OCI-LY1 (cell line): ENCODE results near the gene CSK.

Source experiments
- H2AFZ ChIP-seq: fragments of 200-600 bp; sonication (generic), shearing (Covaris generic); 2 replicates; pipeline ENCODE4 v1.6.0; 2014; ENCODE audit warnings: antibody characterized with exemption, mild to moderate bottlenecking, low read length
- H3F3A ChIP-seq: fragments of 200-600 bp; sonication (generic), shearing (Covaris generic); 2 replicates; pipeline ENCODE4 v1.6.0; 2014; ENCODE audit warnings: mild to moderate bottlenecking, antibody characterized with exemption, low read length, moderate library complexity; ENCODE audit not compliant: insufficient read depth
- H3K27ac ChIP-seq: fragments of 200-600 bp; sonication (generic); 2 replicates; pipeline ENCODE4 v1.5.1; 2014; ENCODE audit warnings: low read length, mixed run types, mild to moderate bottlenecking, low read depth; ENCODE audit not compliant: poor library complexity, severe bottlenecking
- H3K27me3 ChIP-seq: fragments of 200-600 bp; sonication (generic); 2 replicates; pipeline ENCODE4 v1.6.0; 2014; ENCODE audit warnings: antibody characterized with exemption, mild to moderate bottlenecking, low read length, moderate library complexity; ENCODE audit not compliant: insufficient read depth
- H3K36me3 ChIP-seq: fragments of 200-600 bp; sonication (generic); 2 replicates; pipeline ENCODE4 v1.6.1; 2014; ENCODE audit warnings: mild to moderate bottlenecking, antibody characterized with exemption, low read length, moderate library complexity, mixed read lengths; ENCODE audit not compliant: insufficient read depth
- H3K4me1 ChIP-seq: fragments of 200-600 bp; sonication (generic); 2 replicates; pipeline ENCODE4 v1.5.1; 2014; ENCODE audit warnings: mild to moderate bottlenecking, low read length, moderate library complexity; ENCODE audit not compliant: insufficient read depth, severe bottlenecking
- H3K4me2 ChIP-seq: fragments of 200-600 bp; sonication (generic), shearing (Covaris generic); 2 replicates; pipeline ENCODE4 v1.6.1; 2014; ENCODE audit warnings: low read length
- H3K4me3 ChIP-seq: fragments of 200-600 bp; sonication (generic); 2 replicates; pipeline ENCODE4 v1.5.1; 2014; ENCODE audit warnings: low read length, low read depth, mild to moderate bottlenecking, mixed read lengths; ENCODE audit not compliant: poor library complexity, severe bottlenecking
- H3K79me2 ChIP-seq: fragments of 200-600 bp; shearing (Covaris generic); 2 replicates; pipeline ENCODE4 v1.6.1; 2016; ENCODE audit warnings: mixed run types, low read length, mixed read lengths; ENCODE audit not compliant: insufficient read depth
- H3K9ac ChIP-seq: fragments of 200-600 bp; sonication (generic), shearing (Covaris generic); 2 replicates; pipeline ENCODE4 v1.6.1; 2014; ENCODE audit warnings: mild to moderate bottlenecking, low read length, mixed read lengths
- H3K9me2 ChIP-seq: fragments of 200-600 bp; sonication (generic), shearing (Covaris generic); 2 replicates; pipeline ENCODE4 v1.6.1; 2014; ENCODE audit warnings: low read depth, mild to moderate bottlenecking, low read length, mixed read lengths
- H3K9me3 ChIP-seq: fragments of 200-600 bp; shearing (Covaris generic); 2 replicates; pipeline ENCODE4 v1.6.1; 2014; ENCODE audit warnings: low read length, mixed read lengths
- H4K20me1 ChIP-seq: fragments of 200-600 bp; sonication (generic), shearing (Covaris generic); 2 replicates; pipeline ENCODE4 v1.6.0; 2016; ENCODE audit warnings: mild to moderate bottlenecking, low read length; ENCODE audit not compliant: insufficient read depth
- EZH2 ChIP-seq: fragments of 200-600 bp; sonication (generic), shearing (Covaris generic); IDR thresholded peaks from 2 replicates; pipeline ENCODE4 v1.8.0; 2017; ENCODE audit warnings: borderline replicate concordance, mixed run types, mild to moderate bottlenecking, antibody characterized with exemption, low read length, moderate library complexity, mixed read lengths
- TF ChIP-seq, protein P1 (sequence below): fragments of 200-600 bp; sonication (generic), shearing (Covaris generic); IDR thresholded peaks from 2 replicates; pipeline ENCODE4 v1.5.1; 2017; ENCODE audit warnings: mild to moderate bottlenecking, antibody characterized with exemption, low read length, moderate library complexity, mixed read lengths

Gene CSK

DNA sequence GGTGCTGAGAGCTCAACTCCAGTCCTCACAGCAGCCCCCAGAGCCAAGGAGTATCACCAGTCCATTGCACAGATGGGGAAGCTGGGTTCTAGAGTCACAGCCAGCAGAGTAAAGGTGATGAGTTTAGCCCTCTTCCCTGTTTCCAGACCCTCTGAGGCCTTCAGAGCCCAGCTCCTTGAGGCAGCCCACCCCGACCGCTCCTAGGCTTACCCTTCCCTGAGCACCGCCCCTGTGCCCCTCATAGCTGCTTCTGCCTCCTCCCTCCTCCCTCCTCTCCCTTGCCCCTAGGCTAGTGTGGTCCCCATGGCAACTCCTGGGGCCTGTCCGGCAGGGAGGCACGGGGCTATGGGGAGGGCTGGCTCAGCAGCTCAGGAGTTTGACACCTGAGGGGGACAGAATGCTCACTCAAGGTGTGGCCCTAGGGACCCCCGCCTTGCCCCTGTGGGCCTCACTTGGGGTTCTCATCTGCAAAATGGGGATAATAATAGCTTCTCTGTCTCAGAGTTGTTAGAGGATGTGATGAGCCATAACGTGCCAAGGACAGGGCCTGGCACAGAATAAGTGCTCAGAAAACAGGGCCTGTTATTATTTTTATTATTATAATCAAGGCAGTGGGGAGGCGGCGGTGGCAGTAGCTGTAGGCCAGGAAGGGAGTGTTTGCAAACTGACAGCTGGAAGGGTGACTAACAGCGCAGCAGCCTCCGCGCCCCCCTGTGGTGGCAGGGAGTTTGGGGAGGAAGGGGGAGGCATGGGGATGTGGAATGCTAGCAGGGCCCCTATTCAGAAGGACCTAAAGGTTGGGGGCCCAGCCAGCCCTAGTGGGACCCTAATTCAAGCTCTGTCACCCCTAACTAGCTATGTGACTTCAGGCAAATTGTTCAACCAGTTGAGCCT, 11.5 kb downstream of the CSK start:
- peaks cover 99% of the 10 kb centered on the region for H3K4me1 ChIP-seq
- no peaks in the 10 kb centered on the region for H3K9me3 ChIP-seq
- peak overlapping the region; percentile 97 for H3K4me2 ChIP-seq
- H3K9ac ChIP-seq, result peak overlapping the region; percentile 83; the same call in 1 of the 2 replicates
- H2AFZ ChIP-seq, result no peak overlapping the region
- peaks cover 68% of the 10 kb centered on the region for H3K79me2 ChIP-seq
- H3K9me2 ChIP-seq, result no peaks in the 10 kb centered on the region
- no peaks in the 10 kb centered on the region for H3K27me3 ChIP-seq
- peak overlapping the region; percentile 99 for H3K27ac ChIP-seq
- TF ChIP-seq, protein P1, sequence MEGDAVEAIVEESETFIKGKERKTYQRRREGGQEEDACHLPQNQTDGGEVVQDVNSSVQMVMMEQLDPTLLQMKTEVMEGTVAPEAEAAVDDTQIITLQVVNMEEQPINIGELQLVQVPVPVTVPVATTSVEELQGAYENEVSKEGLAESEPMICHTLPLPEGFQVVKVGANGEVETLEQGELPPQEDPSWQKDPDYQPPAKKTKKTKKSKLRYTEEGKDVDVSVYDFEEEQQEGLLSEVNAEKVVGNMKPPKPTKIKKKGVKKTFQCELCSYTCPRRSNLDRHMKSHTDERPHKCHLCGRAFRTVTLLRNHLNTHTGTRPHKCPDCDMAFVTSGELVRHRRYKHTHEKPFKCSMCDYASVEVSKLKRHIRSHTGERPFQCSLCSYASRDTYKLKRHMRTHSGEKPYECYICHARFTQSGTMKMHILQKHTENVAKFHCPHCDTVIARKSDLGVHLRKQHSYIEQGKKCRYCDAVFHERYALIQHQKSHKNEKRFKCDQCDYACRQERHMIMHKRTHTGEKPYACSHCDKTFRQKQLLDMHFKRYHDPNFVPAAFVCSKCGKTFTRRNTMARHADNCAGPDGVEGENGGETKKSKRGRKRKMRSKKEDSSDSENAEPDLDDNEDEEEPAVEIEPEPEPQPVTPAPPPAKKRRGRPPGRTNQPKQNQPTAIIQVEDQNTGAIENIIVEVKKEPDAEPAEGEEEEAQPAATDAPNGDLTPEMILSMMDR, result peak; percentile 70
- no peak for TF ChIP-seq EZH2
- H3K4me3 ChIP-seq, result peak overlapping the region; percentile 25
- H3F3A ChIP-seq, result 0 out of 2 replicates have a peak, but pooled peaks cover 3% of the 10 kb centered on the region
- peaks cover 60% of the 10 kb centered on the region; the same call in 1 of the 2 replicates for H3K36me3 ChIP-seq
- H4K20me1 ChIP-seq, result no peaks in the 10 kb centered on the region

DNA sequence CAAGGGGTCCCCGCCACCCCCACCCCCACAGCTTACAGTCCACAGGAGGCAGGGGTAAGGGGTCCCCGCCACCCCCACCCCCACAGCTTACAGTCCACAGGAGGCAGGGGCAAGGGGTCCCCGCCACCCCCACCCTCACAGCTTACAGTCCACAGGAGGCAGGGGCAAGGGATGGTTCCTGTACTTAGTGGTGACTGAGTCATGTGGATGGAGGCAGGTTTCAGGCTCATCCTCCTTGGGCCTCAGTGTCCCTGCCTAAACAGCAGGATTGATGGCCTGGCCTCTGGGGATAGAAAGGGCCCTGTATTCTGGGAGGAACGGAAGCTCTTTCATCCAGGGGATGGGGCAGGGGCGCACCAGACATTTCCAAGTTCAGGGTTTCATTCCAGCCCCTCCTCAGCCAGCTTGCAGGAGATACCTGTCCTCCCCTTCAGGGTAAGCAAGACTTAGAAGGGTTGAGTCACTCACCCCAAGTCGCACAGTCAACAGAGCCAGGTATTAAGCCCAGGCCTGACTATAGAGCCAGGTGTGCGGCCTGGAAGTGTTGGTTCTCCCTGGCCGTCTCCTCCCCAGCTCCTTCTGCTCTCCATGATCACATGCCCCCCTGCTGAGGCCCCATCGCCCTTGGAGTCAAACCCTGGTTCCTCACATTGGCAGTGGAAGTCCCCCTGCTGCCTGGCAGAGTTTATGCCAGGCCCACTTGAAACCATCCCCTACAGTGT, 12.5 kb downstream of the CSK start:
- H3K4me1 ChIP-seq, result peaks cover 99% of the 10 kb centered on the region

DNA sequence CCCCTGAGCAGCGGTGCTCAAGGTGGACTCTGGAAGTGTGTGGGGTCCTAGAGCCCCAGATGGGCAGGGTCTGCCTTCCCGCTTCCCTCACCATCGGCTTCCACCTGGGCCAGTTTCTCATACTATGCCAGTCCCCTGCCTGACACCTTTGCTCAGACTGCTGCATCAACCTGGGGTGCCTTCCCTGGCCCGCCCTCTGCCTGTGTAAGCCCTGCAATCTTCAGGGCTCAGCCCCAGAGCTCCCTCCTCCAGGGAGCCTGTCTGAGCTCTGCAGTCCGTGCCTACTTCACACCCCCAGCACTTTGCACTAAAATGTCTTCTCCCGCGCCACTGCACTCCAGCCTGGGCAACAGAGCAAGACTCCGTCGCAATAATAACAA, 13.1 kb downstream of the CSK start:
- no peaks in the 10 kb centered on the region for H4K20me1 ChIP-seq
- peak overlapping the region; percentile 6; the same call in 1 of the 2 replicates for H3K9ac ChIP-seq
- H3K79me2 ChIP-seq, result peaks cover 63% of the 10 kb centered on the region
- peak overlapping the region; percentile 9; the same call in 1 of the 2 replicates for H3K4me2 ChIP-seq
- H3K27ac ChIP-seq, result peak overlapping the region; percentile 68
- H3K4me3 ChIP-seq, result no peak overlapping the region
- H2AFZ ChIP-seq, result no peak overlapping the region
- H3K9me2 ChIP-seq, result no peaks in the 10 kb centered on the region
- peaks cover 65% of the 10 kb centered on the region for H3K36me3 ChIP-seq
- no peaks in the 10 kb centered on the region for H3K9me3 ChIP-seq
- H3K27me3 ChIP-seq, result no peaks in the 10 kb centered on the region
- H3F3A ChIP-seq, result no peaks in the 10 kb centered on the region
- no peak for TF ChIP-seq EZH2
- TF ChIP-seq, protein P1, result no peak
- H3K4me1 ChIP-seq, result peaks cover 99% of the 10 kb centered on the region

More for the DNA sequence above, 12.5 kb downstream of the CSK start:
- TF ChIP-seq EZH2, result no peak
- TF ChIP-seq, protein P1, result no peak
- H3K79me2 ChIP-seq, result peaks cover 68% of the 10 kb centered on the region
- H2AFZ ChIP-seq, result no peak overlapping the region
- H3K36me3 ChIP-seq, result peaks cover 65% of the 10 kb centered on the region
- H3F3A ChIP-seq, result no peaks in the 10 kb centered on the region
- no peaks in the 10 kb centered on the region for H4K20me1 ChIP-seq
- H3K27ac ChIP-seq, result peak overlapping the region; percentile 68
- no peak overlapping the region for H3K4me3 ChIP-seq
- H3K9ac ChIP-seq, result peak overlapping the region; percentile 6; the same call in 1 of the 2 replicates
- no peaks in the 10 kb centered on the region for H3K9me2 ChIP-seq
- H3K9me3 ChIP-seq, result no peaks in the 10 kb centered on the region
- H3K4me2 ChIP-seq, result peak overlapping the region; percentile 9; the same call in 1 of the 2 replicates
- H3K27me3 ChIP-seq, result no peaks in the 10 kb centered on the region
